GM08714 (cell line): ENCODE results near the gene RPP25L.

ENCODE experiments used
- H3K4me3 ChIP-seq: fragments of 200-500 bp; sonication (Bioruptor generic); 2 replicates; pipeline ENCODE4 v1.5.1; 2014; ENCODE audit warnings: mild to moderate bottlenecking, low read length, inconsistent platforms
- ZNF274 ChIP-seq: IDR thresholded peaks from 2 replicates; pipeline ENCODE4 v1.6.1; 2012; ENCODE audit warnings: mild to moderate bottlenecking, low read depth, low read length

Gene RPP25L

DNA sequence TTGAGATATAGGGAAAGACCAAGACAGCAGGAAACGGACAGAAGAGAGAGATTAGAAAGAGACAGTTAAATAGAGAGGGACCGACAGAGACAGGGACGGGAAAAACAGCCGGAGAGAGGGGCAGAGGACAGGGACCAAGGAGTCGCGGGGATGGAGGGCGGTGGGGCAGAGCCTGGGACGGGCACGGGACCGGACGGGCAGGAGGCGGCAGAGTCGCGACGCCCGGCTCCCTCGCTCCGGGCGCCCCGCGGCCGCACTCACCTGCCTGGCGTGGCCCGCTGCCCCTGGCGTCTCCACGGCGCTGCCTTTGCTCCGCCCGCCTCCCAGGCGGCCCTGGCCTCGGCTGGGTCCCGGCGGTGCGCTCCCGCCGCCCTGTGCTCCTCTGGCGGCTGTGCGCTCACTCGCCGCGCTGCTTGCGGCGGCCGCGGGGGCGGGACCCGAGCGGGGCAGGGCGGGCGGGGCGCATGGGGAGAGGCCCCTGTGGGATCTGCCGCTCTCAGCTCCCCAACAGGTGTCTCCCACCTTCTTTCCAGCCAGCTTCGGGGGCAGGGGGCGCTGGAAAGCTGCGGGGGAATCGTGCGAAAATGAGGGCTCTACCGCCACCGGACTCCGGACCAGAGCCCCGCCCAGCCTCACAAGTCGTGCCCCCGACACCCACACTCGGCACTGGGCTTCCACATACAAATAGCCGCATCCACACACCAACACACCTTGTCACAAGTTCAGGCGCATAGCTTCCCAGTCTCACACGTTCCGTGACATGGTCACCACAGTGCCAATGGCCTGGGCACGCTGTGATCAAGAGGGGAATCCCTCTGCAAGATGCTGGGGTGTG lies 17.0 kb upstream of the RPP25L start, which contains the start of gene ARID3C:
TSS of gene ARID3C (minus strand) at position 411 of the 835 bp plus-strand sequence. CDS start 1,052 bp downstream, outside the sequence.
- TF ChIP-seq ZNF274: no peak
- no peak within 1 kb of the TSS; the same call in 1 of the 2 replicates for H3K4me3 ChIP-seq

DNA sequence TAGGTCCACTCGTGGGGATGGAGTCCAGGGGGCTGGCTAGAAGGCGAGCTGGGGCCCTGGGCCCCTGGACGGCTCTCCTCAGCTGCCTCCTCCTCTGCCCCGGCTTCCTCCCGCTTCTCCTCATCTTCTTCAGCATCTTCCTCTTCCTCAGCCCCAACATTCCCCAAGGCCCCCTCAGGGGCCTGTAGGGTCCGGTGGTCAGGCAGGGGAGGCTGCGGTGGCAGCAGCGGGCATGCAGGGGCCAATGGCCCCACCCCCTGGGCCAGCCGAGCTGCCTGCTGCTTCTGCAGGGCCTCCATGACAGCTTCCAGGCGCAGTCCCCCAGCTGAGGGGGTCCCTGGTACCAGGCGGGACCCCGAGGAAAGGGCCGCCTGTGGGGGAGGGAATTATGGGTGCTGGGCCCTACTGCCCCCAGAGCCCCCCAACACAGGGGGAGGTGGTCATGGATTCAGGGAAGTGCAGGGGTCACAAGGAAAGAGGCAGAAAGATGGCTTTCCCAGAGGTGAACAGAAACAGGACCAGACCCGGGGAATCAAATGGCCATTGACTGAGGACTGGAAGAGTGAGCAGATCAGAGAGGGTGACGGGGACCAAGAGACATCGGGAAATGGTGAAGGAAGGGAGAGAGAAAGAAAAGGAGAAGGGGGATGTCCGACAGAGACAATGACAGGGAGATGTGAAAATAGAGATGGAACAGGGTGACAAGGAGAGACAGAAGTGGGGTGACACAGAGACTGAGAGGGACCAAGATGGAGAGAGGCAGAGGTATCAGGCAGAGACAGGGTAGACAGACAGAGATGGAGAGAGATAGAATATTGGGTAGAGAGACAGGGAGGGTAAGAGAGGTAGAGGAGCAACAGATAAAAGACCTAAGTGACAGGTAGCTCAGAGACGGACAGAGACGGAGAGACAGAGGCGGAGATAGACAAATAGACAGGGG lies 16.1 kb upstream of the RPP25L start:
- H3K4me3 ChIP-seq: no peak overlapping the region; the same call in 1 of the 2 replicates
- no peak for TF ChIP-seq ZNF274

DNA sequence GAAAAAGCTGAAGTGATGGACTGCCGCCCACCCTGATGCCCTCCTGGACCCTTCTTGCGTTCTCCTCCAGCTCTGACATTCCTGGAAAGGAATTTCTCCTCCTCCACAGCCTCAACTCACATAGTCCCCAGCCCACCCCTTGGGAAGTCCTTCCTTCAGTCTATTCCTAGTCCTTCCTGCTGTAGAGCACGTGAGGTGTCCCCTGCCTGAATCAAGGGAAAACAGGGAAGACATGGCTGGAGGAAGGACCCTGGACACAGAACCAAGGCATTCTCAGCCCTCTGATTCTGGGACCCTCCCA lies 13.2 kb upstream of the RPP25L start:
- no peak overlapping the region for H3K4me3 ChIP-seq
- TF ChIP-seq ZNF274: no peak

DNA sequence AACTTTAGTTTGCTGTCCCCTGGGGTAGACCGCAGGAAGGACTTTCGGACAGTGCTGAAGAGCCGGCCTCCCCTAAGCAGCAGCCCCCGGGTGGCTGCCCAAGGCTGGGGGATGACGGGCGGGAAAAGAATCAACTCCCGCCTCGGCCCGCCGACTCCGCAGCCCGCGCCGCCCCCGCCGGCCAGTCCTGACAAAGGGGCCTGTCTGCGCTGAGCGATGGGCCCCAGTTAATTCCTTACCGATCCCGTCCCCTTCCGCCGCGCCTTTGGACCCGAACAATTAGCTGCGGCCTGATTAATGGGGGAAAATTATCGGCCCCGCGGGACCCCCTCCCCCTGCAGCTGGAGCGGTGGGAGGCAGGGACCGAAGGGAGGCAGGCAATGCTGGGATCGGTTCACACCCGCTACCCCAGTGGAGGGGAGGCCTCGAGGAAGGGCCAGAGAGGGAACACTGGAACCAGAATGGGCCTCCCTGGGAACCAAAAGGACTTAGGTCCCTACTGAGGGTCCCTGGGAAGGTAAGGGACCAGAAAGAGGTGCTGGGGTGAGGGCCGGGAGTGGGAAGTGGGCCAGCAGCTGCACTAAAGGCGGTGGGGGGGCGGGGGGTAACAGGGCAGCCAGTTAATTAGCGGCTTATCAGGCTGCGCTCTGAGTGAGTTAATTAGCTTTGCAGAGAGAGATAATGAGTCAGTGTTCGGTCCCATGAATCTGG lies 12.7 kb upstream of the RPP25L start:
- H3K4me3 ChIP-seq: no peak overlapping the region
- no peak for TF ChIP-seq ZNF274

DNA sequence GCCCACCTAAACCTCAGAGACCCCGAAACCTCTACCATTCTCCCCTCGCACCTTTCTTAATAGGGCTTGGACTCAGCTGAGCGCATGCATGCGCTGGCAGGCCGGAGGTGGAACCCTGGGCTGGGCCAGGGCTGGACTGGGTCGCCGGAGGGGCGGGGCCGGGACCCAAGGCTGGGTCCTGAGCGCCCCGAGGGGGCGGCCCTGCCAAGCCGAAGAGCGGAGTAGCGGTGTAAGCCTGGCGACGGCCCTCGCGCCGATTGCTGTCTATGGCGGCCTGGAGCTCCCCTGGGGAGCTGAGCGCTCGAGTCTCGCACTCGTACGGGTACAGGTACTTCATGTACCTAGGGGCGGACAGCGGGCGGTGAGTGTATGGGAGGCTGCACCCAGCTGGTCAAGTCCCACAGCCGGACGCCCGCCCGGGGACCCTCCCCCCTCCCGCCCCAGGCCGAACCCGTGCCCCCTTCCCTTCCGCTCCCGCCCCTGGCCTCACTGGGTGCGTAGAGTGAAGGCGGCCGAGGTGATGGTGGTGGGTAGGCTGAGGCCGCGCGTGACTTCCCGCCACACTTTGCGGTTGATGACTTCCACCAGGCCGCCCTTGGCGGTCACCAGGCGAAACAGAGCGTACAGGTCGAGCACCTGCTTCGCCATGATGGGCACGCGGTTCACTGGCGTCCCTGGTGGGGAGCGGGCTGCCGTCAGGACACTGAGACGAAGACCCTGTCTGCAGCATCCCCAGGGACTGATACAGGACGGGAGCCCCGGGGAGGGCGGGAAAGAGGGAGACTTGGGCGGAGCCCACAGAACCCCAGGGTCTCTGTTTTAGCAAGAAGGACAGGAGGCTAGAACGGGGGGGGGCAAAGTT lies 11.7 kb upstream of the RPP25L start:
- TF ChIP-seq ZNF274: no peak
- no peak overlapping the region for H3K4me3 ChIP-seq

DNA sequence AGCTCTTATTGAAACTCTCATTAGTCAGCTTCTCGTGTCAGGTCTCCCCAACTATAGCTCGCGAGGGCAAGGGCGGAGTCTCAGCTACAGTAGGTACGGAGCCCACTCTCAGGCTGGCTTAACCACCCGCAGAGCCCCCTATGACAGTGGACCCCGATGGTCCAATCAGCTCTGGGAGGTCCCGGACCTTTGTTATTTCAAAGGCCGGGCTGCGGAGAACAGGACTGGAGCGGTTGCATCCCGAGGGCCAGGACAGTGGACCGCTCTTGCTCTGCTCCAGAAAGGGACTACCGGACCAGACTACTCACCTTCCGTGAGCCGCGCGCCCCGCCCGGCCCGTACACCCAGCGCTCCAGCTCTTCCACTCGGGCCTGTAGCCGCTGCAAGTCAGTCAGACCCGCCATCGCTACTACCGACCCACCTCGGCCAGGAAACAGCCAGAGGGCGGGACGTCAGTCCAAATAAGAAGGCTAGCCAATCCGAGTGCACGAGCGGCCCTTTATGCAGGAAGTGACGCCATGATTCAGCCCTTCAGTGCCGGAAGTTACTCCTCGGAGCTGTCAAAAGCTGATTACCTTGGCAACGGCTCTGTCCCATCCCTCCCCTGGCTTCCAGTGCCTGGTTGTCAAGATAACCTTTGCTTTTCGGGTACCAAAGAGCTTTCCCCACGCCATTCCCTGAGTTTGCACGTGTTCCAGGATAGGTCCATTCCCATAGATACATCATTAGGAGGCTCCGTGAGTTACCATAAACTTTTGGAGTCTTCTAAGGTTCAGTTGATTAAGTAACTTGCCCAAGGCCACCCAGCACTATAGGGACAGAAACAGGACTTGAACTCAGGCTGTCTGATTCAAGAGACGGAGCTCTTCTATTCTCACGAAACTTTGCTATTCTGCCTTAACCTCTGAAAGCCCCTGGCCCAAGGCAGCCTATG lies 8.4 kb upstream of the RPP25L start, which contains the start of gene DCTN3:
TSS of gene DCTN3 (minus strand) at position 435 of the 934 bp plus-strand sequence. CDS start at position 404, 31 bp downstream.
- peak within 1 kb of the TSS; percentile 91 for H3K4me3 ChIP-seq
- no peak for TF ChIP-seq ZNF274

DNA sequence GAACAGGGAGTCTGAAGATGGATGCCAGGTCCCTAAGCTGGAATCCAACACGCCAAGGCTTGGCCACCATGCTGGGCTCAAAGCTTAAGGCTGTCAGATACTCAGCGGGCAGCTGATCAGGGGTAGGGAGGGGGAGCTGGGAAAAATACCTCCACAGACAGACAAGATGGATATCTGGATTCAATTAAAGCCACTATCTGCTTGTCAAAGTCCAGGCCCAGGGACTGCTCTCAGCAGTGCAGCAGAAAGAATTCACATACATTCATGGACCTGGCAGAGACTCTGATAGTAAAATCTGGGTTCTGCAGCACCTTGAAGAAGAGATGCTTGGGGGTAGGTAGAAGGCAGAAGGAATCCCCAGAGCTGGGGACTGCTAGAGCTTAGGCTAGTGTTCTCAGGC lies 3.2 kb upstream of the RPP25L start:
- H3K4me3 ChIP-seq: no peak overlapping the region
- no peak for TF ChIP-seq ZNF274

DNA sequence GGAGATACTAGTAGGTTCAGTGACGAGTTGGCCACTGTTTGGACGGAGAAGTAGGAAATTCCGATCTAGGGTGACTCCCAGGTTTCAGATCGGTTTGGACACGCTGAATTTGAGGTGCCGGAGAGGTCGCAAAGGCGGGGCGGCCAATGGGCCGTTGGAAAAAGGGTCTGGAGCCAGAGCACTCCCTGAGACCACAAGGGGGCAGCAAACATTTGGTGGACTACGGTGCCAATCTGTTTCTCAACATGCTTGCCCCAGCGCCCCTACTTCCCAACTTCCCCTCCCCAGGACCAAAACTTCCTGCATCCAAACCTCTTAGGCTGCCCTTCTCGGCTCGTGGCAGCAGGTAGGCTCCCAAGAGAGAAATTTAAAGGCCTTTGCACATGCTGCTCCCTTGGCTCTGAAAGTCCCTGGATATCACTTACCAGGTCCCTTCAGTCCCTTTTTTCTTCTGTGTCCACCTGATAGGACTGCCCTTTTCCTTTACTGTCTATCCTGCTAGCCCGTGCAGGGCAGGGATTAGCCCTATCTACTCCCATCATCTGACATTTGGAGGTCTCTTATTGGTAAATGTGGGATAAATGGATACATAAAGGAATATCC lies 992 bp upstream of the RPP25L start:
- peak overlapping the region; percentile 77; the same call in 1 of the 2 replicates for H3K4me3 ChIP-seq
- no peak for TF ChIP-seq ZNF274

DNA sequence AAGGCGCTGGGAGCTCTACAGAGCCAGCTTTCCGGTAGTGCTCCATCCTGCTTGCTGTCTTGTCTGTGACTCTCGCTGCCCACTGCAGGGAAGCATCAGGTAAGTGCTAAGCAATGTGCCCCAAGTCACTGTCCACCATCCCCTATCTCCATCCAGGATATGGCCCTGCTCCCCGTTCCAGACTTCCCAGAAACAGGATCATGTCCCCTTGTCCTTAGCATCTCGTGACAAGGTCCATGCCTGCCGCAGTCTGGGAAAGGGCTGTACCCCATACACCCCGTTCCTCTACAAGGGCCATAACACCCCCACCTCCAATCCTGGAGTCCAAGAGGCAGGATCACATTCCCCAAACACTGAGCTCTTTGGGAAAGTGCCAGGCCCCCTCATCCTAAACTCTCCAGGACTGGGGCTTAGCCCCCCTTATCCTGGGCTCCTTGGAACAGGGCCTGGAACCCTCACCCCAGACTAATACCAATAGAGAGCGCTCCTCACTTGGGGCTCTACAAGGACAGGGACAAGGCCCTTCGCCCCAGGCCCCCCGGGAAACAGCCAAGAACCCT lies 566 bp downstream of the RPP25L start:
- no peak for TF ChIP-seq ZNF274

DNA sequence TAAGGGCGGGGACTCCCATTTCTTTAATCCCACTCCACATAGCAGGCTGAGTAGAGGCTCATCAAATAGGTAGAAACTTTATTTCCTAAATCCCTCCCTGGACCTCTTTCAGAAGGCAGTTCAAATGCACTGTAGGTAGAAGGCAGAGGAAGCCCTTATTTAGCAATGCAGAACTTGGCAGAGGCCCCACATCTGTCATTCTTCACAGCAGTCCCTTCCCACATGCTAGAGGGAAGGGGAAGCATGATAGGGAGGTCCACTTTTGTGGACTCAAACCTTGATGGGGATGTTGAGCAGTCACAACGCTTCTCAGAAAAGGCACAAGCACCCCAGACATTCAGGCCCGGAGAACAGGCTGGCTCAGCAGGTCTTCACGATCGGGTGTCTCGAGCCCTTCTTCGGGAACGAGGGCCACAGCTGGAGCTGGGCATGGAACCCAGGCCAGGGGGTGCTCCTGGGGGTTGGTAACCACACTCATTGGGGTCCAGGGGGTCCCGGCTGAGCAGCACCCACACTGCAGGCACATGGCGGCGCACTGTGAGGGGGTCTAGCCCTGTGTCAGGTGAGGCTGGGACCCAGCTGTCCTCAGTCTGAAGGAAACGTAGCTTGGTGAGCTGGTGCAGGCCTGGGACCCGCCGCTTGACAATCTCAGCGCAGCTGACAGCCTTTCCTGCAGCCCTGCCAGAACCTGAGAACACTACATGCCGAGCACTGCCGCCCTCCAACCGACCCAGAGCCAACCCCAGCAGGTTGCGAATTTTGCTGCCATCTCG lies 1.3 kb downstream of the RPP25L start:
- H3K4me3 ChIP-seq: no peak overlapping the region
- TF ChIP-seq ZNF274: no peak

More for the DNA sequence above, 566 bp downstream of the RPP25L start:
- H3K4me3 ChIP-seq: peak overlapping the region; percentile 77

DNA sequence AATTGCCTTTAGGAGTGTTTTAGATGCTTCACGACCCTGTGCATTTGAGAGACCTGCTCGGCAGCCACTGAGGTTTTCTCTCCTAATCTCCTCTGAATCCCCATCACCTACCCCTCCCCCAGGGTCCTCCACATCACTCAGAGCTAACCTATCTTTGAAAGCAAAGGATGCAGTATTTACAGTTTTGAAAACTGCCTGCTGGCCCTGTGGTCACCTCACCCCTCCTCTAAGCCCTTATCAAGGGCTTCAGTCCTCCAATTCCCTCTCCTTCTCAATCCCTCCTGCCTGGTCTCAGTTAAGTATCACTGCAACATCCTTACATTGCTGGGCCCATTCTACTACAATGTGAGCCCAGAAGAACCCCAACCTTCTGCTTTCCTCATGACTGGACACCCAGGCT lies 4.6 kb downstream of the RPP25L start:
- no peak overlapping the region for H3K4me3 ChIP-seq
- no peak for TF ChIP-seq ZNF274
